Suprapubic skin (tissue), 4 donors: ENCODE measurements around the gene SPNS3. TPM values are rescaled to one million over a fixed set of nuclear protein-coding genes. Genes with fewer than 3 reads are reported as not detected.

Experiments used
- DNase-seq, 2 donors: peaks; one replicate each; pipeline ENCODE4 v3.0.0-alpha.2; 2019; ENCODE audit warnings: low spot score in 2 of 2
- H3K27ac ChIP-seq: fragments of 200-600 bp; sonication (generic); one replicate; pipeline ENCODE4 v1.5.1; 2019
- H3K27me3 ChIP-seq: fragments of 200-600 bp; sonication (generic); one replicate; pipeline ENCODE4 v1.5.1; 2019
- H3K36me3 ChIP-seq: fragments of 200-600 bp; sonication (generic); one replicate; pipeline ENCODE4 v1.5.1; 2019
- H3K4me1 ChIP-seq: fragments of 200-600 bp; sonication (generic); one replicate; pipeline ENCODE4 v1.5.1; 2019
- H3K4me3 ChIP-seq: fragments of 200-600 bp; sonication (generic); one replicate; pipeline ENCODE4 v1.5.1; 2019; ENCODE audit warnings: mild to moderate bottlenecking
- H3K9me3 ChIP-seq: fragments of 200-600 bp; sonication (generic); one replicate; pipeline ENCODE4 v1.5.1; 2019
- EP300 ChIP-seq: sonication (generic); formaldehyde crosslinking; IDR thresholded peaks from one replicate; pipeline ENCODE4 v1.6.1; 2017; ENCODE audit warnings: antibody characterized with exemption
- POLR2A ChIP-seq, 2 donors: fragments of 450-650 bp; IDR thresholded peaks; one replicate each; pipeline ENCODE4 v1.6.1; 2017; ENCODE audit warnings: antibody characterized with exemption in 2 of 2, mild to moderate bottlenecking in 2 of 2, moderate library complexity in 2 of 2
- POLR2AphosphoS5 ChIP-seq, 3 donors: sonication (generic); formaldehyde crosslinking; IDR thresholded peaks; one replicate each; pipeline ENCODE4 v1.6.1; 2017; ENCODE audit warnings: antibody characterized with exemption in 3 of 3
- WGBS: methylation state at CpG from one replicate; pipeline ENCODE4 v1.1.5; 2018; 5-methylcytosine and 5-hydroxymethylcytosine counted together
- total RNA-seq, 4 donors: library from RNA; depleted of rRNA; stranded (reverse); fragments of >200 nt; gene quantifications; one replicate each; pipeline ENCODE4 v1.1.0, GENCODE V29; 2016
- TF ChIP-seq, protein P1 (sequence below), 2 donors: fragments of 200-600 bp in 1 of 2; fragments of 450-650 bp in 1 of 2; sonication (generic) in 1 of 2; IDR thresholded peaks; one replicate each; pipeline ENCODE4 v1.5.1; 2016 to 2019; ENCODE audit warnings: antibody characterized with exemption in 2 of 2, mild to moderate bottlenecking in 1 of 2, moderate library complexity in 1 of 2

SPNS3 gene
- total RNA-seq, 4 donors from 2014 or later = 0.72 TPM; not detected in 3

DNA sequence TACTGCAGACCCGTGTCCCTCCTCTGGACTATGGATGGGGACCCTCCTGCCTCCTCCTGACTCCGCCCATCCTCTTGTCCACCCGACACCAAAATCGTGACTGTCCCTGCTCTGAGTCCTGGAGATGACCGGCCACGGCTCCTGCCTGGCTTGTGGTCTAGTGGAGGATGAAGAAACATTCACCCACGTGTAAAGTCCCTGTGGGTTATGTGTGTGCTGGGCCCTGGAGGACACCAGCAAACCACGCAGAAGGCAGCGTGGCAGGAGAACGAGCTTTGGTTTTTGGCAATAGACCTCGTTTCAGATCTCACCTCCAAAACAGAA, 76.8 kb downstream of the SPNS3 start:
- H3K27ac ChIP-seq = no peak overlapping the region
- WGBS = 76% methylated on average over 10 of the region's 11 CpGs

DNA sequence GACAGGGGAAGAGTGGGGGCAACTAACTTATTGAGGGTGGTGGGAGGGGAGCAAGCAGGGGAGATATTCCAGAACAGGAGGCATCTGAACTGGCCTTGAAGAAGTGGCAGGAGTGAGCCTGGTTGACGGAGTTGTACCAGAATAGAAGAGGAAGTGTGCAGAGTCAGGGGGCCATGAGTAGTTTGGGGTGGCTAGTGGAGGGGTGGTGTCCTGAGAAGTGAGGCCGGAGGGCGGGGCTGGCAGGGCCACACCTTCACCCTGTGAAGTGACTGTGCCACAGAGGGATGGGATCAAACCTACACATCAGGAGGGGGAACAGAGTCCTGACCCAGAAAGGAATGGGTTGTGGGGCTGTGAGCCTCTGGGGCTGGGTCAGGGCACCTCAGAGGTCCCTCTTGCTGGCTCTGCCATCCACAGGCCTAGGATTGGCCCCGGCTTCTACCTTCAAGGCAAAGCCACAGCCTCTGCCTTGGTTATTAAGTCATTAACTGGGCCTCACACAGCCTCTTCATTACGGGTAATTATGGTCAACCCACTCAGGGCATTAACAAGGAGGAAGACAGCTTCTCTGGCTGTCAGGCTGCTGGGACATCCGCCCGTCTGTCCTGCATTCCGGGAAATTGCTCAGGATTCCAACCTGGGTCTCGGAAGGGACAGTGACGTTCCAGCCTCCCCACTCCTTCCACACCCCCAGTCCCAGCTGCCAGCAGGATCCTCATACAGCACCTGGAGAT, 77.6 kb downstream of the SPNS3 start:
- Histone ChIP-seq H3K27me3 (no peaks in the 10 kb centered on the region), H3K4me3 (no peak overlapping the region), H3K4me1 (peaks cover 50% of the 10 kb centered on the region), H3K9me3 (no peaks in the 10 kb centered on the region), H3K27ac (no peak overlapping the region), H3K36me3 (no peaks in the 10 kb centered on the region)
- DNase-seq = no peak
- TF ChIP-seq, protein P1, sequence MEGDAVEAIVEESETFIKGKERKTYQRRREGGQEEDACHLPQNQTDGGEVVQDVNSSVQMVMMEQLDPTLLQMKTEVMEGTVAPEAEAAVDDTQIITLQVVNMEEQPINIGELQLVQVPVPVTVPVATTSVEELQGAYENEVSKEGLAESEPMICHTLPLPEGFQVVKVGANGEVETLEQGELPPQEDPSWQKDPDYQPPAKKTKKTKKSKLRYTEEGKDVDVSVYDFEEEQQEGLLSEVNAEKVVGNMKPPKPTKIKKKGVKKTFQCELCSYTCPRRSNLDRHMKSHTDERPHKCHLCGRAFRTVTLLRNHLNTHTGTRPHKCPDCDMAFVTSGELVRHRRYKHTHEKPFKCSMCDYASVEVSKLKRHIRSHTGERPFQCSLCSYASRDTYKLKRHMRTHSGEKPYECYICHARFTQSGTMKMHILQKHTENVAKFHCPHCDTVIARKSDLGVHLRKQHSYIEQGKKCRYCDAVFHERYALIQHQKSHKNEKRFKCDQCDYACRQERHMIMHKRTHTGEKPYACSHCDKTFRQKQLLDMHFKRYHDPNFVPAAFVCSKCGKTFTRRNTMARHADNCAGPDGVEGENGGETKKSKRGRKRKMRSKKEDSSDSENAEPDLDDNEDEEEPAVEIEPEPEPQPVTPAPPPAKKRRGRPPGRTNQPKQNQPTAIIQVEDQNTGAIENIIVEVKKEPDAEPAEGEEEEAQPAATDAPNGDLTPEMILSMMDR (IDR thresholded peaks at IDR 0.05) = no peak
- no peak for TF ChIP-seq EP300
- no peak for TF ChIP-seq POLR2AphosphoS5 (IDR thresholded peaks at IDR 0.05)
- TF ChIP-seq POLR2A (IDR thresholded peaks at IDR 0.05) = no peak
- 72% methylated on average over 9 of the region's 10 CpGs for WGBS

More for the DNA sequence above, 76.8 kb downstream of the SPNS3 start:
- no peak for DNase-seq
- Histone ChIP-seq H3K27me3 (no peaks in the 10 kb centered on the region), H3K4me3 (no peak overlapping the region), H3K36me3 (no peaks in the 10 kb centered on the region), H3K4me1 (peaks cover 50% of the 10 kb centered on the region), H3K9me3 (no peaks in the 10 kb centered on the region)
- TF ChIP-seq POLR2AphosphoS5 (IDR thresholded peaks at IDR 0.05) (no peak), EP300 (no peak), POLR2A (IDR thresholded peaks at IDR 0.05) (no peak)
- TF ChIP-seq, protein P1 (IDR thresholded peaks at IDR 0.05) = no peak

DNA sequence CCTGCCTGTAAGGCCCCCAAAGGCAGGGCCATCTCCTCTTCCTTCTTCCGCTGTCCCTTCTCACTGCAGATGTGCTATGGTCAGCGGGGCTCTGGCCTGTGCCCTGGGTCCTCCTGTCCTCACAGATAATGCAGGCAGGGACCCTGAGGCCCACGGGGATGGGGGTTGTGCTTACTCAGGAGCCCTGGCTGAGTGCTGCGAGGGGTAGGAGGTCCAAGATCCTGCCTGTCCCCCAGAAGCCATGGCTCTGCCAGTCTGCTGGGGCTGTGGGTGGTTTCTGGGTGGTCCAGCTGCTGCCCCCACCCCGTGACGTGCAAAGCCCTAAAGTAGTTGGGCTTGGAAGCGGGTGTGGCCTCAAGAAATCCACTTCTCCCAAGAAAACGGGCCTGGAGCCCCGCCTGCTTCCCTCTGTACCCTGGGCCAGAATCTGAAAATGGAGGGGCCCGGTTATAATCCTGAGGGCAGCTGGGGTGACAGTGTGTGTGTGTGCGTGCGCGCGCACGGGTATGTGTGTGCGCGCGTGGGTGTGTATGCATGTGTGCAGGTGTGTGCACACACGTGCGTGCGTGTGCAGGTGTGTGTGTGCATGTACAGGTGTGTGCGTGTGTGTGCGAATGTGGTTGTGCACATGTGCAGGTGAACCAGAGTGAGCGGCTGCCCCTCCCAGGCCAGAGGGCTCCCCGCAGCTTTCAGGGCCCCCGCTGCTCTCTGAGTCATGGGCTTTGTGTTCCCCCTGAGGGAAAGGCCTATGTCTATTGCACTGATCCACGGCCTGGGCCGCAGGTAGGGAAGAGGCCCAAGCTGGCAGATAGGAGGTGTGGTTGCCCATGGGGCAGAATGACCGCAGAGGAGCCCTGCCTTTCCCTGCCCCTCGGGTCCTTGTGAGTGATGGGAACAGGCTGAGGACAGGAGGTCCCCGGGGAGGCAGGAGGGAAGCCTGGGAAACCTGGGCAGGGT, 78.7 kb downstream of the SPNS3 start:
- no peaks in the 10 kb centered on the region for H3K36me3 ChIP-seq
- TF ChIP-seq POLR2A (IDR thresholded peaks at IDR 0.05) (no peak), EP300 (no peak), POLR2AphosphoS5 (IDR thresholded peaks at IDR 0.05) (no peak)
- TF ChIP-seq, protein P1 (IDR thresholded peaks at IDR 0.05) = no peak
- peaks cover 44% of the 10 kb centered on the region for H3K4me1 ChIP-seq
- H3K27me3 ChIP-seq = no peaks in the 10 kb centered on the region
- DNase-seq = no peak
- no peaks in the 10 kb centered on the region for H3K9me3 ChIP-seq
- no peak overlapping the region for H3K27ac ChIP-seq
- H3K4me3 ChIP-seq = no peak overlapping the region
- WGBS = 84% methylated on average over 31 of the region's 31 CpGs

DNA sequence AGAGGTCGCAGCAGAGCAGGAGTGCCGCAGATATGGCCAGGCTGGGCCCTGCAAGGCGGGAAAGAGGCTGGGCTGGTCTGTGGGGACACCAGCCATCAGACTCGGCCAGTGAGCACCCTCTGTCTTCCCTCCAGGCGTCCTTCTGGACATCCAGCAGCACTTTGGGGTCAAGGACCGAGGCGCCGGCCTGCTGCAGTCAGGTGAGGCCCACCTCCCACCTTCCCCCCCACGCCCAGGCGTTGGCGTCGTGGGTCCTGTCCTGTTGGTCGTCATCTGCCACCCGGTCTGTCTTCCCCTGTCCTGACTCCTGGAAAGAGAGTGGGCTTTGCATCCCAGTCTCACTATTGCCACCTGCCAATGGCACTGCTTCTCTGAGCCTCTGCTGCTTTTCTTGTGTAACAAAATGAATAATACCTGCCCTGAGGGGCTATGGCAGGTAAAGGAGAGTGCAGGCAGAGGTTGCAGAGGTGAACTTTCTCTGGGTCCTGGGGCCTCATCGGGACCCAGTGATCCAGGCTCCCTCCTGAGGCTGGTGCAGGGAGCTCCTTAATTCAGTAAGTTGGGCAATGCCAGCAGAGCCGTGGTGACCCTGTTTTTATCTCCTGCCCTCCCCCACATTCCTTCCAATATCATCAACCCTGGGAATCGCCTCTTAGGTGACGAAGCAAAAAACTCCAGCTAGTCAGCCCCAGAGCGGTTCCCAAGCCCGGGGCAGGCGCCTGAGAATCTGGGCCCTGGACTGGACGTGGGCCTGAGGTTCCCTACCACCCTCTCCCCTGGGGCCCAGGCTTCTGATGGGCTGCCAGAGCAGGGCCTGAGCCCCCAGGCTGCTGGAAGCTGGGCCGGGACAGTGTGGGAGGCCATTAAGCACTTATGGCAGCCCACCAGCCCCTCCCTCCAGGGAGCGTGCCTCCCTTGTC, 79.6 kb downstream of the SPNS3 start:
- Histone ChIP-seq H3K27me3 (no peaks in the 10 kb centered on the region), H3K36me3 (no peaks in the 10 kb centered on the region), H3K4me1 (peaks cover 44% of the 10 kb centered on the region), H3K27ac (peak overlapping the region; percentile 24), H3K4me3 (no peak overlapping the region), H3K9me3 (no peaks in the 10 kb centered on the region)
- TF ChIP-seq POLR2A (IDR thresholded peaks at IDR 0.05) (no peak), EP300 (no peak), POLR2AphosphoS5 (IDR thresholded peaks at IDR 0.05) (no peak)
- TF ChIP-seq, protein P1 (IDR thresholded peaks at IDR 0.05) = no peak
- DNase-seq = no peak
- 77% methylated on average over 22 of the region's 24 CpGs for WGBS
